Stomach (tissue), 4 donors: ENCODE data around the gene PTTG1IP2.

Source experiments
- POLR2A ChIP-seq, 4 donors: fragments of 450-650 bp; IDR thresholded peaks; one replicate each; pipeline ENCODE4 v1.6.1; 2016; ENCODE audit warnings: antibody characterized with exemption in 4 of 4, control low read depth in 2 of 4, mild to moderate bottlenecking in 1 of 4, moderate library complexity in 1 of 4
- TF ChIP-seq, protein P1 (sequence below), 7 experiments: fragments of 450-650 bp in 4 of 7; fragments of 200-600 bp in 3 of 7; sonication (generic) in 3 of 7; IDR thresholded peaks; one replicate each; pipeline ENCODE4 v1.5.1; 2016 to 2019; ENCODE audit warnings: antibody characterized with exemption in 7 of 7, control low read depth in 2 of 7, mild to moderate bottlenecking in 1 of 7

DNA sequence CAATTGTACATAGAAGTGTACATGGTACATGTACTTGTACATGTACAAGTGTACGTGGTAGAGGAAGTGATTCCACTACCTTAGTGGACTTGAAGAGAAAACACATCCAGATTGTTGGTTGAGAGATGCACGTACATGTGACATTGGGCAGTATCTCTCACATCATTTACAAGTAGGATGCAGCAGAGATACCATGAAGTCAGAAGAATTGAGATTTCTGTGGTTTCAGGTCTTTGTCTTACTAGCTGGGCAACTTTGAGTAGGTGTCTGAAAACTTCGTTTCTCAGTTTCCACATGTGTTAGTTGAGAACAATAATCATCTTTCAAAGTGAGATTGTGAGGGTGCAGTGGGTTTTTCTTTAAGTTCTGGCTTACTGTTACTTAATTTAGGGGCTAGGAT lies 44.7 kb upstream of the PTTG1IP2 start:
- TF ChIP-seq, protein P1, sequence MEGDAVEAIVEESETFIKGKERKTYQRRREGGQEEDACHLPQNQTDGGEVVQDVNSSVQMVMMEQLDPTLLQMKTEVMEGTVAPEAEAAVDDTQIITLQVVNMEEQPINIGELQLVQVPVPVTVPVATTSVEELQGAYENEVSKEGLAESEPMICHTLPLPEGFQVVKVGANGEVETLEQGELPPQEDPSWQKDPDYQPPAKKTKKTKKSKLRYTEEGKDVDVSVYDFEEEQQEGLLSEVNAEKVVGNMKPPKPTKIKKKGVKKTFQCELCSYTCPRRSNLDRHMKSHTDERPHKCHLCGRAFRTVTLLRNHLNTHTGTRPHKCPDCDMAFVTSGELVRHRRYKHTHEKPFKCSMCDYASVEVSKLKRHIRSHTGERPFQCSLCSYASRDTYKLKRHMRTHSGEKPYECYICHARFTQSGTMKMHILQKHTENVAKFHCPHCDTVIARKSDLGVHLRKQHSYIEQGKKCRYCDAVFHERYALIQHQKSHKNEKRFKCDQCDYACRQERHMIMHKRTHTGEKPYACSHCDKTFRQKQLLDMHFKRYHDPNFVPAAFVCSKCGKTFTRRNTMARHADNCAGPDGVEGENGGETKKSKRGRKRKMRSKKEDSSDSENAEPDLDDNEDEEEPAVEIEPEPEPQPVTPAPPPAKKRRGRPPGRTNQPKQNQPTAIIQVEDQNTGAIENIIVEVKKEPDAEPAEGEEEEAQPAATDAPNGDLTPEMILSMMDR (IDR thresholded peaks at IDR 0.05): no peak
- TF ChIP-seq POLR2A (IDR thresholded peaks at IDR 0.05): no peak
